Cardiac fibroblast (primary cell): ENCODE results near the gene TRAFD1.

Experiments
- DNase-seq, 2 donors: peaks; one replicate each; pipeline versions ENCODE4 v3.0.0 to v3.0.0-alpha.2; 2010; ENCODE audit warnings: low read depth in 2 of 2
- H3K4me3 ChIP-seq, 2 donors: replicated peaks in 1 of 2; 1 replicate in 1 of 2; 2 replicates in 1 of 2; pipeline ENCODE4 v1.5.1; 2011; ENCODE audit warnings: low read depth in 2 of 2, low read length in 2 of 2, mild to moderate bottlenecking in 2 of 2, moderate library complexity in 1 of 2
- CTCF ChIP-seq: IDR thresholded peaks from one replicate; pipeline ENCODE4 v1.5.1; 2011; ENCODE audit warnings: low read depth, mild to moderate bottlenecking, low read length, inconsistent platforms

Gene TRAFD1

GRCh38 chr12:112170376-112170775, 45.0 kb downstream of the TRAFD1 start:
- TF ChIP-seq CTCF, result peak; percentile 72
- DNase-seq, result peak; percentile 16 to 65
- H3K4me3 ChIP-seq, result no peak overlapping the region

GRCh38 chr12:112170971-112171596, 45.7 kb downstream of the TRAFD1 start:
- no peak for TF ChIP-seq CTCF
- no peak overlapping the region for H3K4me3 ChIP-seq
- no peak for DNase-seq

- DNase-seq, result no peak
- no peak overlapping the region for H3K4me3 ChIP-seq
- no peak for TF ChIP-seq CTCF
Measured at GRCh38 chr12:112172556-112173324, 47.4 kb downstream of the TRAFD1 start.

- no peak overlapping the region for H3K4me3 ChIP-seq
- no peak for TF ChIP-seq CTCF
- DNase-seq, result no peak
Measured at GRCh38 chr12:112175361-112176155, 50.2 kb downstream of the TRAFD1 start.

GRCh38 chr12:112176321-112177010, 51.1 kb downstream of the TRAFD1 start:
- H3K4me3 ChIP-seq, result no peak overlapping the region
- DNase-seq, result no peak
- no peak for TF ChIP-seq CTCF

- no peak for DNase-seq
- H3K4me3 ChIP-seq, result no peak overlapping the region
- TF ChIP-seq CTCF, result no peak
Measured at GRCh38 chr12:112178796-112179195, 53.4 kb downstream of the TRAFD1 start.
